SK-N-SH (cell line): ENCODE measurements around the gene ERN1. TPM values are rescaled to one million over a fixed set of nuclear protein-coding genes. Genes with fewer than 3 reads are reported as not detected.

Source experiments
- CTCF ChIA-PET: fragments of 300-600, 350-600 bp; formaldehyde crosslinking; extraction: SDS; loops from one replicate; lab custom pipeline; 2021; lab: Yijun Ruan, JAX
- POLR2A ChIA-PET: fragments of 350-600 bp; sonication (Branson Sonifier 250); formaldehyde crosslinking; extraction: SDS; loops from one replicate; lab custom pipeline; 2020; ENCODE audit warnings: antibody characterized with exemption, inconsistent platforms; lab: Yijun Ruan, JAX
- DNase-seq: peaks from one replicate; pipeline ENCODE4 v3.0.0; 2012
- H2AFZ ChIP-seq: fragments of 200-600 bp; sonication (generic); 2 replicates; pipeline ENCODE4 v1.8.1; 2016; ENCODE audit warnings: antibody characterized with exemption, mild to moderate bottlenecking, low read depth
- H3F3A ChIP-seq: fragments of 200-600 bp; sonication (generic); replicated peaks from 2 replicates; pipeline ENCODE3; 2016; ENCODE audit warnings: antibody characterized with exemption, mild to moderate bottlenecking; ENCODE audit not compliant: insufficient read depth
- H3K27ac ChIP-seq, 2 experiments: fragments of 200-500 bp in 1 of 2; fragments of 200-600 bp in 1 of 2; sonication (Bioruptor generic) in 1 of 2; sonication (generic), shearing (Covaris generic) in 1 of 2; 2 replicates each; pipeline versions ENCODE4 v1.5.1 to v1.6.1; 2014 to 2016; ENCODE audit warnings: low read depth in 2 of 2, inconsistent platforms in 1 of 2, low read length in 1 of 2, mild to moderate bottlenecking in 1 of 2, mixed read lengths in 1 of 2
- H3K27me3 ChIP-seq: fragments of 200-600 bp; sonication (generic), shearing (Covaris generic); 2 replicates; pipeline ENCODE4 v1.6.1; 2016; ENCODE audit warnings: mixed run types; ENCODE audit not compliant: insufficient read depth
- H3K36me3 ChIP-seq, 2 experiments: fragments of 200-500 bp in 1 of 2; fragments of 200-600 bp in 1 of 2; sonication (Bioruptor generic) in 1 of 2; sonication (generic) in 1 of 2; replicated peaks in 1 of 2; 2 replicates each; pipeline versions ENCODE3 to v1.5.1; 2014 to 2016; ENCODE audit warnings: low read length in 1 of 2, mild to moderate bottlenecking in 1 of 2; ENCODE audit not compliant: insufficient read depth in 2 of 2, control insufficient read depth in 1 of 2
- H3K4me1 ChIP-seq, 2 experiments: fragments of 200-500 bp in 1 of 2; fragments of 200-600 bp in 1 of 2; sonication (Bioruptor generic) in 1 of 2; sonication (generic), shearing (Covaris generic) in 1 of 2; 2 replicates each; pipeline versions ENCODE4 v1.5.1 to v1.6.1; 2014 to 2016; ENCODE audit warnings: low read depth in 1 of 2, low read length in 1 of 2, mixed run types in 1 of 2; ENCODE audit not compliant: insufficient read depth in 2 of 2, control insufficient read depth in 1 of 2
- H3K4me2 ChIP-seq: fragments of 200-600 bp; sonication (generic), shearing (Covaris generic); 2 replicates; pipeline ENCODE4 v1.6.1; 2017; ENCODE audit warnings: mixed run types
- H3K4me3 ChIP-seq, 2 experiments: fragments of 200-500 bp in 1 of 2; fragments of 200-600 bp in 1 of 2; sonication (Bioruptor generic) in 1 of 2; sonication (generic), shearing (Covaris generic) in 1 of 2; 2 replicates each; pipeline versions ENCODE4 v1.5.1 to v1.8.1; 2014 to 2016; ENCODE audit warnings: low read depth in 2 of 2, inconsistent platforms in 1 of 2, low read length in 1 of 2, mild to moderate bottlenecking in 1 of 2, mixed read lengths in 1 of 2, moderate library complexity in 1 of 2
- H3K79me2 ChIP-seq: fragments of 200-600 bp; sonication (generic); 2 replicates; pipeline ENCODE4 v1.8.1; 2017; ENCODE audit warnings: mild to moderate bottlenecking; ENCODE audit not compliant: insufficient read depth
- H3K9ac ChIP-seq: fragments of 200-600 bp; sonication (generic); 2 replicates; pipeline ENCODE4 v1.6.1; 2017; ENCODE audit warnings: mixed run types
- H3K9me2 ChIP-seq: fragments of 200-600 bp; sonication (generic); 2 replicates; pipeline ENCODE4 v1.6.1; 2017; ENCODE audit warnings: mixed run types
- H3K9me3 ChIP-seq: fragments of 200-600 bp; sonication (generic); 2 replicates; pipeline ENCODE4 v1.6.1; 2017; ENCODE audit warnings: mixed run types, mild to moderate bottlenecking, moderate library complexity
- H4K20me1 ChIP-seq: fragments of 200-600 bp; sonication (generic); 2 replicates; pipeline ENCODE4 v1.6.1; 2017; ENCODE audit warnings: mild to moderate bottlenecking, mixed run types; ENCODE audit not compliant: insufficient read depth
- CHD2 ChIP-seq: fragments of 150-350 bp; IDR thresholded peaks from 2 replicates; pipeline ENCODE4 v1.6.1; 2018; ENCODE audit warnings: low read length; ENCODE audit not compliant: partially characterized antibody
- FOXJ3 ChIP-seq: sonication (generic); formaldehyde crosslinking; IDR thresholded peaks from 2 replicates; pipeline ENCODE4 v1.5.1; 2020; ENCODE audit warnings: mild to moderate bottlenecking, missing genetic modification reagents
- MAX ChIP-seq: IDR thresholded peaks from 2 replicates; pipeline ENCODE4 v1.4.0; 2012; ENCODE audit warnings: low read depth
- POLR2AphosphoS5 ChIP-seq: IDR thresholded peaks from 2 replicates; pipeline ENCODE4 v1.6.1; 2012; ENCODE audit warnings: low read depth, low read length
- RAD21 ChIP-seq: IDR thresholded peaks from 2 replicates; pipeline ENCODE4 v1.6.1; 2012; ENCODE audit warnings: mild to moderate bottlenecking, low read length
- REST ChIP-seq: IDR thresholded peaks from 2 replicates; pipeline ENCODE4 v1.6.1; 2012; ENCODE audit warnings: mild to moderate bottlenecking, low read depth, low read length, moderate library complexity
- RXRA ChIP-seq: IDR thresholded peaks from 2 replicates; pipeline ENCODE4 v1.4.0; 2012; ENCODE audit warnings: low read depth, mild to moderate bottlenecking, borderline replicate concordance
- SMC3 ChIP-seq: IDR thresholded peaks from 2 replicates; pipeline ENCODE4 v1.6.1; 2012; ENCODE audit warnings: low read depth, low read length, improper control_type of control experiment
- TAF1 ChIP-seq: IDR thresholded peaks from 2 replicates; pipeline ENCODE4 v1.6.1; 2012; ENCODE audit warnings: low read depth, mild to moderate bottlenecking, low read length, moderate library complexity, borderline replicate concordance
- TCF12 ChIP-seq: IDR thresholded peaks from 2 replicates; pipeline ENCODE4 v1.4.0; 2012
- TEAD4 ChIP-seq: IDR thresholded peaks from 2 replicates; pipeline ENCODE4 v1.4.0; 2012; ENCODE audit warnings: mild to moderate bottlenecking, borderline replicate concordance; ENCODE audit not compliant: insufficient read depth
- USF2 ChIP-seq: fragments of 150-350 bp; IDR thresholded peaks from 2 replicates; pipeline ENCODE4 v1.6.1; 2017; ENCODE audit warnings: antibody characterized with exemption, low read length, low read depth, borderline replicate concordance
- YY1 ChIP-seq: IDR thresholded peaks from 2 replicates; pipeline ENCODE4 v1.4.0; 2012; ENCODE audit warnings: low read depth, mild to moderate bottlenecking
- ZBTB33 ChIP-seq: IDR thresholded peaks from 2 replicates; pipeline ENCODE4 v1.4.0; 2012; ENCODE audit warnings: low read depth, borderline replicate concordance
- WGBS: methylation state at CpG from one replicate; pipeline ENCODE4 v1.1.6; 2017; ENCODE audit warnings: low lambda C conversion rate; 5-methylcytosine and 5-hydroxymethylcytosine counted together
- polyA plus RNA-seq, 3 experiments: library from polyadenylated mRNA; depleted of rRNA; stranded (reverse); fragments of >200 nt; gene quantifications; 2 replicates each; pipeline ENCODE4 v1.2.3, GENCODE V29; 2012
- TF ChIP-seq, protein P1 (sequence below): IDR thresholded peaks from 2 replicates; pipeline ENCODE4 v1.4.0; 2012; ENCODE audit warnings: low read depth, borderline replicate concordance
- TF ChIP-seq, protein P2 (sequence below): IDR thresholded peaks from 2 replicates; pipeline ENCODE4; 2012

Gene ERN1
- polyA plus RNA-seq, 1 of the 3 experiments (the other 2 are of a cell fraction): 7.3 TPM

DNA sequence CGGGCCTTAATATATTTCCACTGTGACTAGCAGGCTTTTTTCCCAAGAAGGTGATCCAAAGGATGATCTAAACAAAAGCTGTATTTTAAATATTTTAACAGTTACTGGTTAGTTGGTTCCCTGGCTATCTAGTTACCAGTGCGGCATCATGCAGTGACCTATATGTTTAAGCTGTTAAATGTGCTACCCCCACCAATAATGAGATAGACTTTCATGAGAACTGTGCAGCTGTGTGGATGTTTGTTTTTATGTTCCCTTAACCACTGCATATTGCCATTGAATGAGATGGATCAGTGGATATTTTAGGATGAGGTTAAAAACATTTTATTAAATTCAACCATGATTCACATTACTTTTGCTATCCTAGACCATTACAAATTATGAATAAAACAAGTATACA is 16.9 kb downstream of the ERN1 start:
- H3F3A ChIP-seq: no peaks in the 10 kb centered on the region
- H3K27me3 ChIP-seq: no peaks in the 10 kb centered on the region
- POLR2A ChIA-PET: interaction anchor here (1.6 kb wide), 1 partner anchor 32 kb away, joined by 7 read pairs; no protein-coding TSS in a partner anchor
- no peaks in the 10 kb centered on the region for H3K9me2 ChIP-seq
- no peaks in the 10 kb centered on the region for H3K79me2 ChIP-seq
- no peaks in the 10 kb centered on the region for H3K4me1 ChIP-seq
- 91% methylated on average over 2 of the region's 2 CpGs for WGBS
- DNase-seq: no peak
- H3K9me3 ChIP-seq: no peaks in the 10 kb centered on the region
- CTCF ChIA-PET: interaction anchor here (0.5 to 4.3 kb wide), 8 partner anchors 16 to 87 kb away, joined by 3 to 17 read pairs (median 6); no protein-coding TSS in a partner anchor
- H3K27ac ChIP-seq: no peak overlapping the region
- no peak overlapping the region for H2AFZ ChIP-seq
- no peak overlapping the region for H3K9ac ChIP-seq
- TF ChIP-seq TCF12 (no peak), ZBTB33 (no peak), TEAD4 (no peak), YY1 (no peak)
- no peaks in the 10 kb centered on the region for H4K20me1 ChIP-seq
- H3K36me3 ChIP-seq: no peaks in the 10 kb centered on the region
- no peak overlapping the region for H3K4me2 ChIP-seq
- H3K4me3 ChIP-seq: no peak overlapping the region

DNA sequence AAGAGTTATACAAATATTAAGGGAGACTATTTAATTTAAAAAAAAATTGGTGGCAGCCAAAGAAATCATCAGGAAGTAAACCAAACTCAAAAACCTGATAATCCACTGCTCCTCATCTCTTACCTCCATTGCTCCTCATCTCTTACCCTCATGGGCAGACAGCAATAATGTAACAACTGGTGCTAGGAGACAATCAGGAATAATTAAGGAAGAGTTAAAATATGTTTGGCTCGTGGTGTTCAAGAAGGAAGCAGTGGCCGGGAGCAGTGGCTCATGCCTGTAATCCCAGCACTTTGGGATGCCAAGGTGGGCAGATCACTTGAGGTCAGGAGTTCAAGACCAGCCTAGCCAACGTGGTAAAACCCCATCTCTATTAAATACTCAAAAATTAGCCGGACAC is 18.1 kb downstream of the ERN1 start:
- 83% methylated on average over 4 of the region's 4 CpGs for WGBS
- no peaks in the 10 kb centered on the region for H3K9me3 ChIP-seq
- no peaks in the 10 kb centered on the region for H3K36me3 ChIP-seq
- H3K4me3 ChIP-seq: no peak overlapping the region
- ChIA-PET POLR2A (interaction anchor here (1.6 kb wide), 1 partner anchor 33 kb away, joined by 7 read pairs; no protein-coding TSS in a partner anchor), CTCF (interaction anchor here (0.6 to 4.3 kb wide), 6 partner anchors 19 to 193 kb away, joined by 3 to 17 read pairs (median 8); partner anchors contain the start of gene GH1)
- H3K79me2 ChIP-seq: no peaks in the 10 kb centered on the region
- no peaks in the 10 kb centered on the region for H3K9me2 ChIP-seq
- H2AFZ ChIP-seq: no peak overlapping the region
- no peak overlapping the region for H3K9ac ChIP-seq
- no peak for DNase-seq
- H4K20me1 ChIP-seq: no peaks in the 10 kb centered on the region
- no peak for TF ChIP-seq RAD21
- no peak for TF ChIP-seq FOXJ3 (CRISPR knock-in tag)
- no peak for TF ChIP-seq RXRA
- no peak for TF ChIP-seq CHD2
- no peak for TF ChIP-seq POLR2AphosphoS5
- TF ChIP-seq TAF1: no peak
- TF ChIP-seq, protein P1, sequence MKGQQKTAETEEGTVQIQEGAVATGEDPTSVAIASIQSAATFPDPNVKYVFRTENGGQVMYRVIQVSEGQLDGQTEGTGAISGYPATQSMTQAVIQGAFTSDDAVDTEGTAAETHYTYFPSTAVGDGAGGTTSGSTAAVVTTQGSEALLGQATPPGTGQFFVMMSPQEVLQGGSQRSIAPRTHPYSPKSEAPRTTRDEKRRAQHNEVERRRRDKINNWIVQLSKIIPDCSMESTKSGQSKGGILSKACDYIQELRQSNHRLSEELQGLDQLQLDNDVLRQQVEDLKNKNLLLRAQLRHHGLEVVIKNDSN: no peak
- no peak for TF ChIP-seq REST
- TF ChIP-seq SMC3: no peak
- TF ChIP-seq, protein P2, sequence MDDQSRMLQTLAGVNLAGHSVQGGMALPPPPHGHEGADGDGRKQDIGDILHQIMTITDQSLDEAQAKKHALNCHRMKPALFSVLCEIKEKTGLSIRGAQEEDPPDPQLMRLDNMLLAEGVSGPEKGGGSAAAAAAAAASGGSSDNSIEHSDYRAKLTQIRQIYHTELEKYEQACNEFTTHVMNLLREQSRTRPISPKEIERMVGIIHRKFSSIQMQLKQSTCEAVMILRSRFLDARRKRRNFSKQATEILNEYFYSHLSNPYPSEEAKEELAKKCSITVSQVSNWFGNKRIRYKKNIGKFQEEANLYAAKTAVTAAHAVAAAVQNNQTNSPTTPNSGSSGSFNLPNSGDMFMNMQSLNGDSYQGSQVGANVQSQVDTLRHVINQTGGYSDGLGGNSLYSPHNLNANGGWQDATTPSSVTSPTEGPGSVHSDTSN: no peak
- no peak for TF ChIP-seq MAX
- no peak for TF ChIP-seq USF2
- no peak for TF ChIP-seq TCF12
- no peak for TF ChIP-seq ZBTB33
- TF ChIP-seq, all 33 proteins: peak for 0
- no peak overlapping the region for H3K4me2 ChIP-seq
- no peaks in the 10 kb centered on the region for H3K27me3 ChIP-seq
- no peaks in the 10 kb centered on the region for H3K4me1 ChIP-seq
- H3K27ac ChIP-seq: no peak overlapping the region
- H3F3A ChIP-seq: no peaks in the 10 kb centered on the region
